DND-41 (cell line): ENCODE results near the gene BRK1.

Source experiments
- EZH2 ChIP-seq: IDR thresholded peaks from 3 replicates; pipeline ENCODE4 v1.6.1; 2012; ENCODE audit warnings: borderline replicate concordance, low read depth, mild to moderate bottlenecking, moderate library complexity, low read length, inconsistent platforms; ENCODE audit not compliant: severe bottlenecking
- TF ChIP-seq, protein P1 (sequence below): IDR thresholded peaks from 2 replicates; pipeline ENCODE4 v1.5.1; 2012; ENCODE audit warnings: borderline replicate concordance, low read length, moderate library complexity, mild to moderate bottlenecking; ENCODE audit not compliant: poor library complexity, severe bottlenecking; ENCODE audit errors: extremely low read depth

DNA sequence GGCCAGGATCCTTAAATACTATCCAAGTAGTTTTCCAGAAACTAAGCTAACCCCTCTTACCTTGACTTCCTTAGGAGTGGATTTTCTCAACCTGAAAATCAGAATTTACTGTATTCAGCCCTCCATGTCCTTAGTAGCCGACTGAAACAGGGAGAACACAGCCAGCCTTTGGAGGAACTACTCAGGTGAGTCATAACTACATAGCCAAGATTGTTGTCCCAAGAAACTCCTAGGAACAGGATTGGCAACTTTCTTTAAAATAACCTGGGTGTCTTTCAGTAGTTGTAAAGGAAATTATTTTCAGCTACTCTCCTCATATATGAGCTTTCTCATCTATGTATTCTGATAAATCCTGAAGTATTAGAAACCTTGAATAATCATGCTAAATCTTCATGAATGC, 29.7 kb upstream of the BRK1 start:
- TF ChIP-seq, protein P1, sequence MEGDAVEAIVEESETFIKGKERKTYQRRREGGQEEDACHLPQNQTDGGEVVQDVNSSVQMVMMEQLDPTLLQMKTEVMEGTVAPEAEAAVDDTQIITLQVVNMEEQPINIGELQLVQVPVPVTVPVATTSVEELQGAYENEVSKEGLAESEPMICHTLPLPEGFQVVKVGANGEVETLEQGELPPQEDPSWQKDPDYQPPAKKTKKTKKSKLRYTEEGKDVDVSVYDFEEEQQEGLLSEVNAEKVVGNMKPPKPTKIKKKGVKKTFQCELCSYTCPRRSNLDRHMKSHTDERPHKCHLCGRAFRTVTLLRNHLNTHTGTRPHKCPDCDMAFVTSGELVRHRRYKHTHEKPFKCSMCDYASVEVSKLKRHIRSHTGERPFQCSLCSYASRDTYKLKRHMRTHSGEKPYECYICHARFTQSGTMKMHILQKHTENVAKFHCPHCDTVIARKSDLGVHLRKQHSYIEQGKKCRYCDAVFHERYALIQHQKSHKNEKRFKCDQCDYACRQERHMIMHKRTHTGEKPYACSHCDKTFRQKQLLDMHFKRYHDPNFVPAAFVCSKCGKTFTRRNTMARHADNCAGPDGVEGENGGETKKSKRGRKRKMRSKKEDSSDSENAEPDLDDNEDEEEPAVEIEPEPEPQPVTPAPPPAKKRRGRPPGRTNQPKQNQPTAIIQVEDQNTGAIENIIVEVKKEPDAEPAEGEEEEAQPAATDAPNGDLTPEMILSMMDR = no peak
- no peak for TF ChIP-seq EZH2
